HG03108 (cell line): Measurements from ENCODE around the gene KIAA1328.

Experiments
- ATAC-seq: cut with Tn5 transposase; IDR thresholded peaks from one replicate; pipeline ENCODE4 v1.9.1; 2021; ENCODE audit warnings: moderate library complexity; ENCODE audit not compliant: unreplicated experiment

KIAA1328 gene

GRCh38 chr18:37272841-37273240, 443.9 kb downstream of the KIAA1328 start:
- no peak for ATAC-seq

GRCh38 chr18:37274309-37275236, 445.6 kb downstream of the KIAA1328 start:
- ATAC-seq, result no peak

- ATAC-seq, result no peak
Measured at GRCh38 chr18:37275237-37275741, 446.4 kb downstream of the KIAA1328 start.

GRCh38 chr18:37276111-37276890, 447.4 kb downstream of the KIAA1328 start:
- ATAC-seq, result no peak

GRCh38 chr18:37277804-37278203, 448.9 kb downstream of the KIAA1328 start:
- ATAC-seq, result no peak
